NCI-H2107 (cell line): Measurements from ENCODE around the gene TTBK2.

Experiments used
- DNase-seq: peaks from one replicate; lab custom pipeline; 2025; lab: John Stamatoyannopoulos, UW

TTBK2 gene

DNA sequence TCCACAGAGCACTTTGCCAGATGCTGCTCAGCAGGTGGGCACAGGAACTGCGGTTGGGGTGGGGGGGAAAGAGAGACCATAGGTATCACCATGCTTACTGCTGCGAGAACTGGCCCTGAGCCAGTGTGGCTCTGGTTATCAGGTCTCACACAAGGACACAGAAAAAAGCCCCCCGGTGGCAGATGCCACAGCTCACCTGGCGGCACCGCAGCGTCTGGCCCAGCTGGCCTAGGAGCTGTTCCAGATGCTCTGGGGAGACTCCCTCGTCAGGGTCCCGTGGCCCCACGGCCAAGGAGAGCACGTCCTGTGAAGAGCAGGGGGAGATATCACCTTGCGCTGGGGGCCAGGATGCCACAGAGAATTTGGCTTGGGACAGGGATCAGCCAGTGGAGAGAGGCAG, 194.5 kb downstream of the TTBK2 start:
- no peak for DNase-seq

DNA sequence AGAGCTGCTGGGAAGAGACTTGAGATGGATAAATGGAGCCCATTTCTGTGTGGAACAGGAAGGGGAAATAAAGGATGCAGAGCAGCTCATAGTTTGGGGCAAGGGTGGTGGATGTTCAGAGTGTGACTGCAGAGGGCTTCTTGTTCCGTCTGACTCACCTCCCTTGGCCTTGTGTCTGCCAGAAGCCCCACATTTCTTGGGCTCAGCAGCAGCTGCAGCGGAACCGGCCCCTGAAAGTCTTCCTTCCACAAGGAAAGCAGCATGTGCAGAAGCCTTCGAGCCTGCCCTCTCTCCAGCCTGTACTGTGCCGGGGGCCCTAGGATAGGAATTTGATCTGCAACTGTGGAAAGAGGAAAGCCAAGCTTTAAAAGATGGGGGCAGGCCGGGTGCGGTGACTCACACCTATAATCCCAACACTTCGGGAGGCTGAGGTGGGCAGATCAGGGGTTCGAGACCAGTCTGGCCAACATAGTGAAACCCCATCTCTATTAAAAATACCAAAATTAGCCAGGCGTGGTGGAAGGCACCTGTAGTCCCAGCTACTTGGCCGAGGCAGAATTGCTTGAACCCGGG, 195.2 kb downstream of the TTBK2 start:
- no peak for DNase-seq

DNA sequence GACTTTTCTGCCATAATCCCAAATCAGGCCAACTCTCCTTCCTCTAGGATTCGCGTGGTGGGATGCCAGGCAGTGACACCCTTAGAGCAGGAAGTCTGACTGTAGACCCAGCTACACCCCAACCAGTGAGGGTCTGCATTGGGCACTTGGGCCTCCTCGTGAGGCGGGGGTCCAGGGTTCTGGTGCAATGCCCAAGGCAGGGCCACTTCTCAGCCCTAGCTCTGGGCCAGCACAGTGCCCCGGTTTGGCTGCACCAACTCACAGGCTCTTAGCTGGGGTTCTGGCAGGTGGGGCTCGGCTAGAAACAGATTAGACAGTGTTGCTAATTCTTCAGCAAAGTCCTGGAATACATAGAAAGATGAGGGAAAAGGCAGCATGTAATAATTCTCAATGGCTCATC, 196.3 kb downstream of the TTBK2 start:
- DNase-seq = no peak

DNA sequence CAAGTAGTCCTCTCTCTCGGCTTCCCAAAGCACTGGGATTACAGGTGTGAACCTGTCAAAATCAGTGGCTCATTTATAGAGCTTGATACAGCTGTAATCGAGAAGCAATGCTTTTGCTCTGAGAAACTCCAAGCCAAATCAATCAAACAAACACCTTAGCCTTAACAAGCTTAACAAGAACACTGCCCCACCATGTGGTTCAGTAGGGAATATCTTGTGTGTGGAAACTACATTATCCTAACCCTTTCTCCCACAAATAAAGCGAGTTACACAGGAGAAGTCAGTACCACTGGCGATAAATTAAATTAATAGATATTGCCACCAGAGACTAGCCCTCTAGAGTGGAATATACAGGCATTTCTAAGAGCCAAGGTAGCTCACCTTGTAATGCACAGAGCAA, 197.5 kb downstream of the TTBK2 start:
- DNase-seq = no peak

DNA sequence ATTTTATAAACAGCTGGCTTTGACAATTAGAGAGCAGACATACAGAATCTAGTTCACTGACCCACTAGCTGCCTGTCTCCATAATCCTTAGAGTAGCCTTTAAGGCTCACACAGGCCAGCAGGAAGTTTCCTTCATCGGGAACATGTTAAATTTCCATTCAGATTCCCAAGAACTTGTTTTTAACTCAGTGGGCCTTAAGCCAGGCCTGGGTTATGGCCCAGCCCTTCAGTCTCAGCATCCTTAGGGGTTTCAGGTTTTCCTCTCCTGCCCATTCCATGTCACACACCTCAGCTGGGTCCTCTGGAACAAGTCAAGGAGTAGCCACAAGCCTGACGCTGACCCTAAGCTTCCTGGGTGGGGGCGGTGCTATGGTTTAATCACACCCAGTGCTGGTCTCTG, 198.7 kb downstream of the TTBK2 start:
- DNase-seq = no peak

DNA sequence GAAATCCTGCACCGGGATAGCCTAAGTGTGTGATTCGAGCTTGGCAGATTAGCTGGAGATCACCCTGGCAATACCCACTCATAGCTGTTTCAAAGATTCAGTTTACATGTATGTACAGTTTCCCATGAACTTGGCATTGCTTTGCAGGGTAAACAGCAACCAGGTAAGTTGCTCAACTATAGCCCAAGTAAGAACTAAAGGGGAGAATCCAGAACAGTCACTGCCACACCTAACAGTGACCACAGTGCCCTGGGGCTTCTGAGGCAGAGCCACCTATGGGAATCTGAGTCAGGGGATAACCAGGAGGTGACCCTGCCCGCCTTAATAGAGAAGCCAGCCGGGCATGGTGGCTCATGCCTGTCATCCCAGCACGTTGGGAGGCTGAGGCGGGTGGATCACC, 199.6 kb downstream of the TTBK2 start:
- DNase-seq = no peak

GRCh38 chr15:42720071-42720470, 200.5 kb downstream of the TTBK2 start:
- no peak for DNase-seq

DNA sequence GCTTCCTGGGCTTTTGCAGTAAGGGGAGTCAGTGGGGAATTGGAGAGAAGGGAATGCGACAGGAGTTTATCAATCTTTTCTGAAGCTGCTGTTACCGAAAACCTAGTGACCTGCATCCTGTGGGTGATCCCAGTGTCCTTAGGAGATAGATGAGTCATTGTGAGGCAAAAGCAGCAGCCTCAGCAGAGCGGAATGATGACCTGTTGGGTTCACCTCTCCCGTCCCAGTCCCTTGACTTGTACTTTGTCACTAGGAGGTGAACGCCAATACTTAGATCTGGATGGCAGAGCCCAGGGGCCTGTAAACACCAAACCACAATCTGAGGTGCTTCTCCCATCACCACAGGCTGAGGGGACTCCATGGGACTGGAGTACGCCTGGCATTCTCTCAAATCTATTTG, 201.5 kb downstream of the TTBK2 start:
- no peak for DNase-seq

DNA sequence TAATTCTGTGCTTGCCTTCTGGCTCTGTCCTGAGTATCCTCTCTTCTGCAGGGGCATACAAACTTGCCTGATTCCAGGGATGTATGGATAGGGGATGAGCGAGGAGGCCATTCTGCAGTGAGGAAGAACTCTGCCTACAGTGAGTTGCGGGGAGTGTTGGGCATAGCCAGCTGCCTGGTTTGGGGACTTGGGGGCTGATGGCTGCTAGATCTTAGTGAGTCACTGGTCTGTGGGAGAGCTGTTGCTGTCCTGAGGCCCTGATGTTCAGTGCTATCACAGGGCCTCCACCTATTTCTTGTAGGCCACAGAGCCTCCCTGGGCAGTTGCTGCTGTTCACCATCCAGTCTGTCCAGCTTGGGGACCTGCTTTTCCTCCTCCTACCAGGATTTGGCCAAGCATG, 204.0 kb downstream of the TTBK2 start:
- no peak for DNase-seq

- DNase-seq = no peak
Observed at GRCh38 chr15:42716125-42716524, 204.5 kb downstream of the TTBK2 start.

DNA sequence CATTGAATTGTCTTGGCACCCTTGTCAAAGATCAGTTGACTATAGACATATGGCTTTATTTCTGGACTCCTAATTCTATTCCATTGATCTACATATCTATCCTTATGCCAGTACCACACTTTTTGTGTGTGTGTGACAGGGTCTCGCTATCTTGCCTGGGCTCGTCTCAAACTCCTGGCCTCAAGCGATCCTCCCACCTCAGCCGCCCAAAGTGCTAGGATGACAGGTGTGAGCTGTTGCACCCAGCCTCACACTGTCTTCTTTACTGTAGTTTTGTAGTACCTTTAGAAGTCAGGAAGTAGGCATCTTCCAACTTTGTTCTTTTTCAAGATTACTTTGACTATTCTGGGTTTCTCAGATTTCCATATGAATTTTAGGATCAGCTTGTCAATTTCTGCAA, 208.0 kb downstream of the TTBK2 start:
- DNase-seq = no peak

DNA sequence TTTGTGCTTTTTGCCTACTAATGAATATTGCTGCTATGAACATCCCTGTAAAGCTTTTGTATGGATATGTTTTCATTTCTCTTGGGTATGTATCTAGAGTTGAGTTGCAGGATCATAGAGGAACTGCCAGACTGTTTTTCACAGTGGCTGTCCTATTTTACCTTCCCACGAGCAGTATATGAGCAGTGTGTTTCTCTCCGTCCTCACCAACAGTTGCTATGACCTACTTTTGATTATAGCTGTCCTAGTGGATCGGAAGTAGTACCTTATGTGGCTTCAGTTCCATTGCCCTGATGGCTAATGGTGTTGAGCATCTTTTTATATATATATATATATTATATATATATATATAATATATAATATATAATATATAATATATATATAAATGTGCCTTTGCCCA, 208.8 kb downstream of the TTBK2 start:
- DNase-seq = no peak

- no peak for DNase-seq
Observed at GRCh38 chr15:42710662-42711061, 209.9 kb downstream of the TTBK2 start.

DNA sequence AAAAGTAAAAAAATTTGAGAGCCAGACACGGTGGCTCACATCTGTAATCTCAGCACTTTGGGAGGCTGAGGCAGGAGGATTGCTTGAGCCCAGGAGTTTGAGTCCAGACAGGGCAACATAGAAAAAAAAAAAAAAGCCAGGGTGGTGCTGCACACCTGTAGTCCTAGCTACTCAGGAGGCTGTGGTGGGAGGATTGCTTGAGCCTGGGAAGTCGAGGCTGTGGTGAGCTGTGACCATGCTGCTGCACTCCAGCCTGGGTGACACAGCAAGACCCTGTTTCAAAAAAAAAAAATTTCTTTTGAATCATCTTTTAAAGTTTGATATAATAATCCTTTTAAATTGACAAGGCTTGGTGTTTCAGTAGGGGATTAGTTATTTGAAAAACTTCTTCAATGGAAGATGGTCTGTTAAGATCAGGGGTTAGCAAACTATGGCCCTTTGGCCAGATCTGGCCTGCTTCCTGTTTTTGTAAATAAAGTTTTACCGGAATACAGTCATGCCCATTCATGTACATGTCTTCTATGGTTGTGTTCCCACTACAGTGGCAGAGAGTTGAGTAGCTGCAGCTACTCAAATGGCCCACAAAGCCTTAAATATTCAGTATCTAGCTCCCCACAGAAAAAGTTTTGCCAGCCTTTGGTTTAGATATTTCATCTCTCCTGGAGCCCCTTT, 212.6 kb downstream of the TTBK2 start:
- DNase-seq = no peak

DNA sequence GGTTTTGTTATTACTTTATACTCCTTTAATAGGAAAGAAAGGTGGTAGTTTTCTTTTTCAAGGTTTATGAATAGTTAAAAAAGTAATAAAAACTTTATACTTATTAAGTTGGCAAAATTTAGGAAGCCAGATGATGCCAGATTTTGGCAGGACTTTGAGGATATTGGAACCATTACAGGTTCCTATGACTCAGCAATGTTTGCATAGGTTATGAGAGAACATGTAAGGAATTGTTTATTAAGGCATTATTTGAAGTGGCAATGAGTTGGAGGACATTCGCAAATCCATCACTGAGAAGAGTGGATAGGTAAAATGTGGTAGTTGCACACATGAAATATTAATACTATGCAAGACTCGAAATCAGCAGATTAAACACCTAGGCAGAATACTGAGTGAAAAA, 213.5 kb downstream of the TTBK2 start:
- no peak for DNase-seq

DNA sequence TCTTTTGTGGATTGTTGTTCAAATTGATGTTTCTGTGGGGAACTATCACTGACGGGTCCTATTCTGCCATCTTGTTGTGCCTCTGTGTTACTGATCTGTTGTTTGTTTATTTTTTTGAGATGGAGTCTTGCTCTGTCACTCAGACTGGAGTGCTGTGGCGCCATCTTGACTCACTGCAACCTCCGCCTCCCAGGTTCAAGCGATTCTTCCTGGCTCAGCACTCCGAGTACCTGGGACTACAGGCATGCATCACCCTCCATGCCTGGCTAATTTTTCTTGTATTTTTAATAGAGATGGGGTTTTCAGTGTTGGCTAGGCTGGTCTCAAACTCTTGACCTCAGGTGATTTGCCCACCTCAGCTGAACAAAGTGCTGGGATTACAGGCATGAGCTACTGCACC, 215.2 kb downstream of the TTBK2 start:
- DNase-seq = no peak

GRCh38 chr15:42704492-42704926, 216.1 kb downstream of the TTBK2 start:
- no peak for DNase-seq

DNA sequence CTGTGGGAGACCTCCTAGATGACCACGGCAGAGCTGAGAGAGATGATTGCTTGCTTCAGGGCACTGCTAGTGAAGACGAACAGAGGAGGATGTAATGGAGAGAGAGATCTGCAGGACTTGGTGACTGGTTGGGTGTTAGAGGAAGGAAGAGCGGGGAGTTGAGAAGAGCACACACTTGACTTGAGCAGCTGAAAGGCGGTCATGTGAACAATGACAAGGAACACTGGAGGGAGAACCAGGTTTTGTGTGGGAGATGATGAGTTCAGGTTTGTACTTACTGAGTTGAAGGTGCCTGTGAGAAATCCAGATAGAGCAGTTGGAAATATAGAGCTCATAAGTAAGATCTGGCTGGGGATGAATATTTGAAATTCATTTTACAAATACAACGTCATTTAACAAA, 224.0 kb downstream of the TTBK2 start:
- no peak for DNase-seq

GRCh38 chr15:42695527-42696071, 225.0 kb downstream of the TTBK2 start:
- DNase-seq = no peak

DNA sequence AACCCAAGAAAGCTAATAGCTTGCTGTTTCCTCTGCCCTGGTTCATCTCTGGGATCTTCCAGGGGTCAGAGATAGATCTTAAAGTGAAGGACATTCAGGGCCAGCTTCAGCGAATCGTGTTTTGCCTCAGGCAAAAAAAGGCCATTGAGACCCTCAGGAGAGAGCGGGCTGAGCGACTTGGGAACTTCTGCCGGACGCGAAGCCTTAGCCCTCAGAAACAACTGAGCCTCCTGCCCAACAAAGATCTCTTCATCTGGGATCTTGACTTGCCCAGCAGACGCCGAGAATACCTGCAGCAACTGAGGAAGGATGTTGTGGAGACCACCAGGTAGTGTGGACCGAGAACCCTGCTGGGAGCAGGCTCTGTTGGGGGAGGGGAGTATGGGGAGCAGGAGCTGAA, 226.2 kb downstream of the TTBK2 start:
- no peak for DNase-seq

DNA sequence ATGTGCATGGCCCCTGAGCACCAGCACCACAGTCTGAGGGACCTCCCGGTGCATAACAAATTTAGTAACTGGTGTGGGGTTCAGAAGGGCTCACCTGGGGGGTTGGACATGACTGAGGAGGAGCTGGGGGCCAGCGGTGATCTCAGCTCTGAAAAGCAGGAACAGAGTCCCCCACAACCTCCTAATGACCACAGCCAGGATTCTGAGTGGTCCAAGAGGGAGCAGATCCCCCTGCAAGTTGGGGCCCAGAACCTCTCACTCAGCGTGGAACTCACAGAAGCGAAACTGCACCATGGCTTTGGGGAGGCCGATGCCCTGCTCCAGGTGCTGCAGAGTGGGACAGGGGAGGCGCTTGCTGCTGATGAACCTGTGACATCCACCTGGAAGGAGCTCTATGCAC, 226.6 kb downstream of the TTBK2 start:
- no peak for DNase-seq

GRCh38 chr15:42693496-42693895, 227.1 kb downstream of the TTBK2 start:
- no peak for DNase-seq

DNA sequence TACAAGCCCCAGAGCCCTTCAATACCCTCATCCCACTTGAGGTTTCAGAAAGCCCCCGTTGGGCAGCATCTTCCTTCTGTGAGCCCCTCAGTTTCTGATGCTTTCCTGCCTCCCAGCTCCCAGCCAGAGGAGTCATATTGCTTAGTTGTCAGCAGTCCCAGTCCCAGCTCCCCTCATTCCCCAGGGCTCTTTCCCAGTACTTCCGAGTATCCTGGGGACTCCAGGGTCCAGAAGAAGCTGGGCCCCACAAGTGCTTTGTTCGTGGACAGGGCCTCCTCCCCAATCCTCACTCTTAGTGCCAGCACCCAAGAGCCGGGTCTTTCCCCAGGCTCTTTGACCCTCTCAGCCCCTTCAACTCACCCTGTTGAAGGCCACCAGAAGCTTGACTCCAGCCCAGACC, 227.6 kb downstream of the TTBK2 start:
- no peak for DNase-seq

DNA sequence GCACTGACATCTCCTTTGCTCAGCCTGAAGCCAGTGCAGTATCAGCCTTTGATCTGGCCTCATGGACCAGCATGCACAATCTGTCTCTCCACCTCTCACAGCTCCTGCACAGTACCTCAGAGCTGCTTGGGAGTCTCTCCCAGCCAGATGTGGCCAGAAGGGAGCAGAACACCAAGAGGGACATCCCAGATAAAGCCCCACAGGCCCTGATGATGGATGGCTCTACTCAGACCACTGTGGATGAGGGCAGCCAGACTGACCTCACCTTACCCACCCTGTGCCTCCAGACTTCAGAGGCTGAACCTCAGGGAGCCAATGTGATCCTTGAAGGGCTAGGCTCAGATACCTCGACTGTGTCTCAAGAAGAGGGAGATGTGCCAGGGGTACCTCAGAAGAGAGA, 228.0 kb downstream of the TTBK2 start:
- no peak for DNase-seq
